22Rv1 (cell line): ENCODE results near the gene DKC1.

Source experiments
- CTCF ChIP-seq: fragments of 450-650 bp; IDR thresholded peaks from 2 replicates; pipeline ENCODE4 v1.5.1; 2017; ENCODE audit warnings: mild to moderate bottlenecking
- ZFX ChIP-seq: fragments of 450-650 bp; IDR thresholded peaks from 2 replicates; pipeline ENCODE4 v1.6.1; 2017; ENCODE audit warnings: antibody characterized with exemption, borderline replicate concordance

GRCh38 chrX:154729439-154729838 is 33.2 kb upstream of the DKC1 start:
- TF ChIP-seq CTCF (no peak), ZFX (no peak)
